A549 (cell line): ENCODE results near the gene GRIK4.

Experiments used
- NR3C1 ChIP-seq: fragments of >200 bp; sonication (Bioruptor Twin); formaldehyde crosslinking; IDR thresholded peaks from 3 replicates; pipeline ENCODE4 v1.6.1; 2017
- TF ChIP-seq, protein P1 (sequence below): fragments of >200 bp; sonication (Bioruptor Twin); formaldehyde crosslinking; IDR thresholded peaks from 3 replicates; pipeline ENCODE4 v1.5.1; 2016

DNA sequence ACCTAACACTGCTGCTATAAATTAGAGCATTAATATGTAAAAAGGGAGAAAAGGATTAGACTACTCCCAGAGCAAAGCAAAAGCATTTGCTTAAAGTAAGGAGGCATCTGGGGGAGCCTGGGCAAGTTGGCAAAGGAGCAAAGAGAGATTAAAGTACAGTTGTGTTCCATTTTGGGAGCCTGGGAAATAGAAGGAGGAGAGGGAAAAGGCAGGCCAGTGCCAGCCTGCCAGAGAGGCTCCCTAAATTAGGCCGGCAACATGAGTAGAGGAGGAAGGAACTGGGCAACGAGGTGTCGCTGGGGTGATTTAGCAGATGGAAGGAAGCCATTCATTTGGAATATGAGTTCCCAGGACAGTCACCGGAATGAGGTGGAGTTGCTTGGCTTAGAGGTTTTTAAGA, 326.1 kb downstream of the GRIK4 start:
- TF ChIP-seq, protein P1, sequence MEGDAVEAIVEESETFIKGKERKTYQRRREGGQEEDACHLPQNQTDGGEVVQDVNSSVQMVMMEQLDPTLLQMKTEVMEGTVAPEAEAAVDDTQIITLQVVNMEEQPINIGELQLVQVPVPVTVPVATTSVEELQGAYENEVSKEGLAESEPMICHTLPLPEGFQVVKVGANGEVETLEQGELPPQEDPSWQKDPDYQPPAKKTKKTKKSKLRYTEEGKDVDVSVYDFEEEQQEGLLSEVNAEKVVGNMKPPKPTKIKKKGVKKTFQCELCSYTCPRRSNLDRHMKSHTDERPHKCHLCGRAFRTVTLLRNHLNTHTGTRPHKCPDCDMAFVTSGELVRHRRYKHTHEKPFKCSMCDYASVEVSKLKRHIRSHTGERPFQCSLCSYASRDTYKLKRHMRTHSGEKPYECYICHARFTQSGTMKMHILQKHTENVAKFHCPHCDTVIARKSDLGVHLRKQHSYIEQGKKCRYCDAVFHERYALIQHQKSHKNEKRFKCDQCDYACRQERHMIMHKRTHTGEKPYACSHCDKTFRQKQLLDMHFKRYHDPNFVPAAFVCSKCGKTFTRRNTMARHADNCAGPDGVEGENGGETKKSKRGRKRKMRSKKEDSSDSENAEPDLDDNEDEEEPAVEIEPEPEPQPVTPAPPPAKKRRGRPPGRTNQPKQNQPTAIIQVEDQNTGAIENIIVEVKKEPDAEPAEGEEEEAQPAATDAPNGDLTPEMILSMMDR = no peak
- no peak for TF ChIP-seq NR3C1
